SK-N-MC (cell line): ENCODE measurements around the gene FOXS1.

Source experiments
- EZH2 ChIP-seq: fragments of 200-600 bp; sonication (generic); IDR thresholded peaks from one replicate; pipeline ENCODE4 v1.6.1; 2017; ENCODE audit warnings: antibody characterized with exemption
- FOXP2 ChIP-seq: optimal IDR thresholded peaks from 2 replicates; pipeline ENCODE3; 2011; ENCODE audit warnings: mild to moderate bottlenecking, moderate library complexity; ENCODE audit not compliant: insufficient read depth; ENCODE audit errors: extremely low read length, control extremely low read depth
- POLR2AphosphoS5 ChIP-seq: IDR thresholded peaks from 2 replicates; pipeline ENCODE4 v1.6.1; 2012; ENCODE audit warnings: mild to moderate bottlenecking, low read depth, low read length, borderline replicate concordance

GRCh38 chr20:31826074-31826473 lies 19.3 kb downstream of the FOXS1 start:
- TF ChIP-seq POLR2AphosphoS5 (no peak), EZH2 (no peak), FOXP2 (no peak)
